Coronary artery (tissue), 2 donors: Measurements from ENCODE around the gene TNFRSF6B.

Experiments
- DNase-seq: peaks from one replicate; pipeline ENCODE4 v3.0.0-alpha.2; 2017; ENCODE audit warnings: low spot score
- H3K27ac ChIP-seq, 2 donors: fragments of 200-600 bp; sonication (generic); one replicate each; pipeline ENCODE4 v1.5.1; 2016 to 2019
- H3K4me3 ChIP-seq: fragments of 200-600 bp; sonication (generic); 2 replicates; pipeline ENCODE4 v1.5.1; 2016; ENCODE audit warnings: mild to moderate bottlenecking, moderate library complexity
- TF ChIP-seq, protein P1 (sequence below): fragments of 200-600 bp; sonication (generic); IDR thresholded peaks from one replicate; pipeline ENCODE4 v1.5.1; 2019; ENCODE audit warnings: antibody characterized with exemption

Gene TNFRSF6B

DNA sequence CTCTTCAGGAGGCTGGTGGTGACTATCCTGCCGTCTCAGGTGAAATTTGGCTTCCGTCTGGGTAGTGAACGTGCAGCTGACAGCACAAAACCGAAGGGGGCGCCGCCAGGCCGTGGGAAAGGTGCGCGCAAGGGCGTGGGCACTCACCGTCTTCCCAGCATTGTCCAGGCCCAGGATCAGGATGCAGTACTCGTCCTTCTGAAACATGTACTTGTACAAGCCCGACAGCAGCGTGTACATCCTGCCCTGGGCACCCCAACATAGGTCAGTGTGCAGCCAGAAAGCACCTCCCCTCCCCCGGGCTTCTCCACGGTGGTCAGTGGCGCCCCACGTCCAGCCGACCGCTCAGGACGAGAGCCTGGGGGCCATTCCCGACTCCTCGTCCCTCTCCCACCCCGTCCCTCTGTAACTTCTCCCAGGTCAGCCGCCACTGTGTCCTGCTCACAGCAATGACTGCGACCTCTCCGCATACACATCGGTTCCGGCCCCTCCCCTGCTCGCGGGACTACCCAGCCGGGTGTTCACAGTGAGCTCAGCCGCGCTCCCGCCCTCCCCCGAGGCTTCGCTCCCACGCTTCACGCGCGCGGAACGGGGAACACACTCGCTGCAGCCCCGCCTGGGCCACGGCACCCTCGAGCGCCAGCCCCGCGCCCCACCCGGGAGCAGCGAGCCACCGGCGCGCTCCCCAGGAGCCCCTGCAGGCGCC, 10.6 kb downstream of the TNFRSF6B start:
- DNase-seq, result peak; percentile 79

DNA sequence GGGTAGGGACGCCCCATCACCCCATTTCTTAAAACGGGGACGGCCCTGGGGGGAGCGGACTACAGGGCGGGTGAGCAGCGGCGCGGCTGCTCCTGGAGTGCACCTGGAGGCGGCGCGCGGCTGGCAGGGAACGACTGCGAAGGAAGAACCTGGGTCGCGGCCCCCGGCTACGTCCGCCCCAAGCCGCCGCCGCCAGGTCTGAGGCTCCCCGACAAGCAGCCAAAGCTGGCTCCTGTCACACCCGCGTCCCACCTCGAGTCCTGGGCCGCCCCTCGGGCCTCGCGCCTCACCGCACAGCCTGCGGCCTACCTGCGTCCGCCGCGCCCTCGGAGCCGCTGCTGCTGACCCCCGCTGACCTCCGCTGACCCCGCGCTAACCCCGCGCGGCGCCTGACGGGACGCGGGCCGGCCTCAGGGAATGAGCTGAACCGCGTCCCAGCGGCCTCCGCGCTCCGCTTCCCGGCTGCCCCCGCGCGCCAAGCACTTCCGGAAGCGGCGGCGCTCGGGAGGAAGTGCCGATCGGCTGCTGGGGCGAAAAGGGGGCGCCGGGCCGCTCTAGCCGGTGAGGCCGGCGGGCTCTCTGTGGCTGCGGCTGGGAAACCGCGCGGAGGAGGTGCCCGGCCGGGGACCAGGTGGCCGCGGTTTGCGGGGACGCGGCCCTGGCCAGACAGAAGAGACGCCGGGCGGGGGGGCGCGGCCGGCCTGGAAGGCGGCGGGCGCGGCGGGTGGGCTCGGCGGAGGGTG, 11.3 kb downstream of the TNFRSF6B start, which contains the start of the genes ARFRP1 and ZGPAT:
ARFRP1 (minus strand) TSS at position 419 of the 743 bp plus-strand sequence. CDS start 885 bp downstream, outside the sequence.
ZGPAT (plus strand) TSS at position 482 of the 743 bp plus-strand sequence. CDS start 542 bp downstream, outside the sequence.
- peak within 1 kb of the TSS; percentile 90 for H3K4me3 ChIP-seq
- peak within 1 kb of the TSS; percentile 77 to 94 for H3K27ac ChIP-seq
- DNase-seq, result peak; percentile 90
- TF ChIP-seq, protein P1, sequence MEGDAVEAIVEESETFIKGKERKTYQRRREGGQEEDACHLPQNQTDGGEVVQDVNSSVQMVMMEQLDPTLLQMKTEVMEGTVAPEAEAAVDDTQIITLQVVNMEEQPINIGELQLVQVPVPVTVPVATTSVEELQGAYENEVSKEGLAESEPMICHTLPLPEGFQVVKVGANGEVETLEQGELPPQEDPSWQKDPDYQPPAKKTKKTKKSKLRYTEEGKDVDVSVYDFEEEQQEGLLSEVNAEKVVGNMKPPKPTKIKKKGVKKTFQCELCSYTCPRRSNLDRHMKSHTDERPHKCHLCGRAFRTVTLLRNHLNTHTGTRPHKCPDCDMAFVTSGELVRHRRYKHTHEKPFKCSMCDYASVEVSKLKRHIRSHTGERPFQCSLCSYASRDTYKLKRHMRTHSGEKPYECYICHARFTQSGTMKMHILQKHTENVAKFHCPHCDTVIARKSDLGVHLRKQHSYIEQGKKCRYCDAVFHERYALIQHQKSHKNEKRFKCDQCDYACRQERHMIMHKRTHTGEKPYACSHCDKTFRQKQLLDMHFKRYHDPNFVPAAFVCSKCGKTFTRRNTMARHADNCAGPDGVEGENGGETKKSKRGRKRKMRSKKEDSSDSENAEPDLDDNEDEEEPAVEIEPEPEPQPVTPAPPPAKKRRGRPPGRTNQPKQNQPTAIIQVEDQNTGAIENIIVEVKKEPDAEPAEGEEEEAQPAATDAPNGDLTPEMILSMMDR, result no peak

More for the DNA sequence above, 10.6 kb downstream of the TNFRSF6B start:
- TF ChIP-seq, protein P1, result no peak
- peak overlapping the region; percentile 90 for H3K4me3 ChIP-seq
- H3K27ac ChIP-seq, result peak overlapping the region; percentile 77 to 94

DNA sequence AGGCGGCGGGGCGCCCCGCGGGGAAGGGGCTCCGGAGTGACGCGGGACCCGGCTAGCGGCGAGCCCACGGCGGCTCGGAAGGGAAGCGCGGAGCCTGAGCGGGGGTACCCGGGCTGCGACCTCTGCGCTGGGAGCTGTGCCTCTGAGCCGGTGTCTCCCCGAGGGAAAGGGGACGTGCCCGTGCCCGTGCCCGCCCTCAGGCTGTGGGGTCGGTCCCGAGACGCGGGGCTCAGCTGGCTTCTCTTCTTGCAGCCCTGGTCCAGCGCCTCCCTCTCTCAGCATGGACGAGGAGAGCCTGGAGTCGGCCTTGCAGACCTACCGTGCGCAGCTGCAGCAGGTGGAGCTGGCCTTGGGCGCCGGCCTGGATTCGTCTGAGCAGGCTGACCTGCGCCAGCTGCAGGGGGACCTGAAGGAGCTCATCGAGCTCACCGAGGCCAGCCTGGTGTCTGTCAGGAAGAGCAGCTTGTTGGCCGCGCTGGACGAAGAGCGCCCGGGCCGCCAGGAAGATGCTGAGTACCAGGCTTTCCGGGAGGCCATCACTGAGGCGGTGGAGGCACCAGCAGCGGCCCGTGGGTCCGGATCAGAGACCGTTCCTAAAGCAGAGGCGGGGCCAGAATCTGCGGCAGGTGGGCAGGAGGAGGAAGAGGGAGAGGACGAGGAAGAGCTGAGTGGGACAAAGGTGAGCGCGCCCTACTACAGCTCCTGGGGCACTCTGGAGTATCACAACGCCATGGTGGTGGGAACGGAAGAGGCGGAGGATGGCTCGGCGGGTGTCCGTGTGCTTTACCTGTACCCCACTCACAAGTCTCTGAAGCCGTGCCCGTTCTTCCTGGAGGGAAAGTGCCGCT, 12.1 kb downstream of the TNFRSF6B start:
- DNase-seq, result peak; percentile 74
- TF ChIP-seq, protein P1, result no peak
- Histone ChIP-seq H3K27ac (peak overlapping the region; percentile 77 to 94), H3K4me3 (peak overlapping the region; percentile 90)

DNA sequence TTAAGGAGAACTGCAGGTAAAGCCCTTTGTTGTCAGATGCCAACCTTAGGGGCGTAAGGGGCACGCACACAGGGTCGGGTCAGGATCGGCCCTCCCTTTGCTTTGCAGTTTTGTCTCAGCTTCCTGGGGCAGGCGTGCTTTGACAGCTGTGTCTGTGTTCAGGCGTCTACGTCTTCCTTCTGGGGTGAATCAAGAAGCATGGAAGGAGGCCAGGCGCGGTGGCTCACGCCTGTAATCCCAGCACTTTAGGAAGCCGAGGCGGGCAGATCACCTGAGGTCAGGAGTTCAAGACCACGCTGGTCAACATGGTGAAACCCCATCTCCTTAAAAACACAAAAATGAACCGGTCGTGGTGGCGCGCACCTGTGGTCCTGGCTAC, 12.7 kb downstream of the TNFRSF6B start:
- Histone ChIP-seq H3K4me3 (peak overlapping the region; percentile 90), H3K27ac (peak overlapping the region in 1 of 2 donors; percentile 94)
- no peak for DNase-seq
- TF ChIP-seq, protein P1, result no peak

DNA sequence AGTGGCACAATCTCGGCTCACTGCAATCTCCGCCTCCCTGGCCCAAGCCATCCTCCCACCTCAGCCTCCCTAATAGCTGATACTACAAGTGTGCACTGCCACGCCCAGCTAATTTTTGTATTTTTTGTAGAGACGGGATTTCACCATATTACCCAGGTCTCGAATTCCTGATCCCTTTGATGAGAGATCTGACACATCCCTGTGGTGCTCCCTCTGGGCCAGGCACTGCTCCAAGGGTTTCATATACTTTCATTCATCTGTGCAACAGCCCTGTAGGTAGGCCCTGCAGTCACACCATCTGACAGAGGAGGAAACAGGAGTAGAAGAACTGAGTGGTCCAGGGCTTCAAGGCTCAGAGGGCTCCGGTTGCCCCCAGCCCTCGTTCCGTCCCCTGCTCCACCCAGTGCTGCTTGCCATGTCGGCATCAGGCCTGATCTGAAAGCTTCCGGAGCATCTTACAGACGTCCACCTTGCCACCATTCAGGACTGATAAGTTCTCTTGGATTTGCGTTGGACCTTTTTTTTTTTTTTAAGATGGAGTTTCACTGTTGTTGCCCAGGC, 14.7 kb downstream of the TNFRSF6B start:
- no peak overlapping the region for H3K27ac ChIP-seq
- no peak for DNase-seq
- TF ChIP-seq, protein P1, result no peak
- H3K4me3 ChIP-seq, result no peak overlapping the region

- TF ChIP-seq, protein P1, result no peak
- Histone ChIP-seq H3K27ac (no peak overlapping the region), H3K4me3 (no peak overlapping the region)
- DNase-seq, result no peak
These were observed 15.7 kb downstream of the TNFRSF6B start for GRCh38 chr20:63712191-63712590.
